Right atrium auricular region (tissue), 2 donors: ENCODE data around the gene ERC2. TPM values are rescaled to one million over a fixed set of nuclear protein-coding genes. Genes with fewer than 3 reads are reported as not detected.

Experiments
- DNase-seq: peaks from one replicate; pipeline ENCODE4 v3.0.0-alpha.2; 2019; ENCODE audit warnings: low spot score
- H3K27ac ChIP-seq, 2 donors: fragments of 200-600 bp; sonication (generic); 1 replicate in 1 of 2; 2 replicates in 1 of 2; pipeline ENCODE4 v1.5.1; 2016 to 2019
- H3K27me3 ChIP-seq, 2 donors: fragments of 200-600 bp; sonication (generic); one replicate each; pipeline versions ENCODE4 v1.5.1 to v1.6.0; 2017 to 2019
- H3K36me3 ChIP-seq: fragments of 200-600 bp; sonication (generic); one replicate; pipeline ENCODE4 v1.5.1; 2016
- H3K4me1 ChIP-seq, 2 donors: fragments of 200-600 bp; sonication (generic); one replicate each; pipeline versions ENCODE4 v1.5.1 to v1.6.0; 2017 to 2019
- H3K4me3 ChIP-seq, 2 donors: fragments of 200-600 bp; sonication (generic); 1 replicate in 1 of 2; 2 replicates in 1 of 2; pipeline ENCODE4 v1.5.1; 2017 to 2019; ENCODE audit warnings: mild to moderate bottlenecking in 1 of 2, moderate library complexity in 1 of 2
- H3K9me3 ChIP-seq, 2 donors: fragments of 200-600 bp; sonication (generic); one replicate each; pipeline ENCODE4 v1.5.1; 2019
- CTCF ChIP-seq, 2 donors: fragments of 200-600 bp; sonication (generic); IDR thresholded peaks; one replicate each; pipeline ENCODE4 v1.5.1; 2019; ENCODE audit warnings: antibody characterized with exemption in 2 of 2
- total RNA-seq, 2 donors: library from RNA; depleted of rRNA; stranded (reverse); fragments of >200 nt; gene quantifications; one replicate each; pipeline ENCODE4 v1.1.0, GENCODE V29; 2016

Gene ERC2
- total RNA-seq, 2 donors from 2014 or later, result 2.9 to 4.0 TPM

- no peaks in the 10 kb centered on the region for H3K36me3 ChIP-seq
- peak overlapping the region in 1 of 2 donors; percentile 27 for H3K27ac ChIP-seq
- DNase-seq, result no peak
- TF ChIP-seq CTCF (IDR thresholded peaks at IDR 0.05), result no peak
- H3K9me3 ChIP-seq, result no peaks in the 10 kb centered on the region
- H3K4me3 ChIP-seq, result no peak overlapping the region
- H3K27me3 ChIP-seq, result no peaks in the 10 kb centered on the region
- H3K4me1 ChIP-seq, result peaks cover 0 to 10% of the 10 kb centered on the region in 2 donors
Observed at GRCh38 chr3:56321383-56321782, 146.9 kb downstream of the ERC2 start.

- H3K4me1 ChIP-seq, result peaks cover 0 to 10% of the 10 kb centered on the region in 2 donors
- no peak for DNase-seq
- peak overlapping the region in 1 of 2 donors; percentile 27 for H3K27ac ChIP-seq
- H3K9me3 ChIP-seq, result no peaks in the 10 kb centered on the region
- no peaks in the 10 kb centered on the region for H3K27me3 ChIP-seq
- TF ChIP-seq CTCF (IDR thresholded peaks at IDR 0.05), result no peak
- H3K36me3 ChIP-seq, result no peaks in the 10 kb centered on the region
- H3K4me3 ChIP-seq, result no peak overlapping the region
Observed at GRCh38 chr3:56320883-56321282, 147.4 kb downstream of the ERC2 start.

GRCh38 chr3:56318891-56319290 is 149.4 kb downstream of the ERC2 start:
- DNase-seq, result no peak
- no peak overlapping the region for H3K4me3 ChIP-seq
- H3K9me3 ChIP-seq, result no peaks in the 10 kb centered on the region
- H3K27ac ChIP-seq, result no peak overlapping the region
- H3K4me1 ChIP-seq, result peaks cover 0 to 5% of the 10 kb centered on the region in 2 donors
- H3K36me3 ChIP-seq, result no peaks in the 10 kb centered on the region
- no peaks in the 10 kb centered on the region for H3K27me3 ChIP-seq
- TF ChIP-seq CTCF (IDR thresholded peaks at IDR 0.05), result no peak

- TF ChIP-seq CTCF (IDR thresholded peaks at IDR 0.05), result no peak
- H3K27me3 ChIP-seq, result no peaks in the 10 kb centered on the region
- H3K36me3 ChIP-seq, result no peaks in the 10 kb centered on the region
- DNase-seq, result no peak
- H3K4me3 ChIP-seq, result no peak overlapping the region
- no peaks in the 10 kb centered on the region for H3K9me3 ChIP-seq
- H3K27ac ChIP-seq, result no peak overlapping the region
- no peaks in the 10 kb centered on the region for H3K4me1 ChIP-seq
Observed at GRCh38 chr3:56316944-56317343, 151.3 kb downstream of the ERC2 start.

GRCh38 chr3:56314842-56315241 is 153.4 kb downstream of the ERC2 start:
- H3K36me3 ChIP-seq, result no peaks in the 10 kb centered on the region
- no peak for DNase-seq
- TF ChIP-seq CTCF (IDR thresholded peaks at IDR 0.05), result no peak
- H3K9me3 ChIP-seq, result no peaks in the 10 kb centered on the region
- peak overlapping the region in 1 of 2 donors; percentile 4 for H3K27ac ChIP-seq
- H3K27me3 ChIP-seq, result no peaks in the 10 kb centered on the region
- H3K4me3 ChIP-seq, result no peak overlapping the region
- H3K4me1 ChIP-seq, result no peaks in the 10 kb centered on the region

- no peaks in the 10 kb centered on the region for H3K36me3 ChIP-seq
- TF ChIP-seq CTCF (IDR thresholded peaks at IDR 0.05), result no peak
- no peaks in the 10 kb centered on the region for H3K9me3 ChIP-seq
- H3K27ac ChIP-seq, result no peak overlapping the region
- no peak overlapping the region for H3K4me3 ChIP-seq
- no peaks in the 10 kb centered on the region for H3K27me3 ChIP-seq
- no peak for DNase-seq
- H3K4me1 ChIP-seq, result no peaks in the 10 kb centered on the region
Observed at GRCh38 chr3:56309465-56309864, 158.8 kb downstream of the ERC2 start.
